Measurements from ENCODE around the gene MCC.
"Not testable (repeated sequence)": the region's sequence is repeated elsewhere in the genome, so short reads cannot be mapped to it uniquely, and the experiment has no call there.

The MCC gene

DNA sequence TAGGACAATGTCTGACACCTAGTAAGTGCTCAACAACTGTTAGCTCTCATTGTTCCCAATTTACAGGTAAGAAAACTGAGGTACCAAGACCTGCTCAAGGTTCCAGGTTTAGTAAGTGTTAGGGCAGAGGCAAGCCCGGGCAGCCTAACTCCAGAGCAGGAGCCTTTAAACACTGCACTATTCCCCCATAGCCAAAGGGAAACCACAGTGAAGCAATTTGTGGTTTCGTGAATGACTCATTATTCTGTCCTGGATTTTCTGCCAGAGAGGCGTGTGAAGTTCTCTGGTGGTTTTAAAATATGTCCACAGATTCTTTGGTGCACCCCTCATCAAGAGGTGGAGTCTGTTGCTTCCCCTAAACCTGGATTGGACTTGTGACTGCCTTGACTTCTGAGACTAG lies 1.0 kb upstream of the MCC start:
- no peak for DNase-seq

DNA sequence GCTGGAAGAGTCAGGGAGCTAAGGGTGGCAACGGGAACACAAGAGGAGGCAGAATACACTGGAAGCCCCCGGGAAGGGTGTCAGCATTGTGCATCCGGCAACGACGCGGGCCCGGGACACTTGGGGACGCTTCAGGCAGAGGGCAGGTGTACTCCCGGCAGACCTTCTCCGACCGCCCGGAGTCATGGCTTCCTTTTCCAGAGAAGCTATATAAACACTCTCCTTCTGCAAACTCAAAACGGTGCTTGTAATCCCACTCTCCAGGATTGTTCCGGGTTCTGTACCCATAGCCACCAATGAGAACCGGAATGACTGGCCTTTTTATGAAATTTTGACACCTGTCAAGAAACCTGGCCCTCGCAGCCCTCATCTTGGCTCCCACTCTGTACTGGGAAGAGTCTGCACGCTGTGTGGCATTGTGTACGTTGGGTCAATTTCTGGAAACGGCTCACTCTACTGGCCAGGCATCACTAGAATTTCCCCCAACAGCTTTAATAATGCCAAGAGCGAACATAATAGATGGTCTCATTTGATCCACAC lies 462 bp upstream of the MCC start:
- DNase-seq, result no peak

DNA sequence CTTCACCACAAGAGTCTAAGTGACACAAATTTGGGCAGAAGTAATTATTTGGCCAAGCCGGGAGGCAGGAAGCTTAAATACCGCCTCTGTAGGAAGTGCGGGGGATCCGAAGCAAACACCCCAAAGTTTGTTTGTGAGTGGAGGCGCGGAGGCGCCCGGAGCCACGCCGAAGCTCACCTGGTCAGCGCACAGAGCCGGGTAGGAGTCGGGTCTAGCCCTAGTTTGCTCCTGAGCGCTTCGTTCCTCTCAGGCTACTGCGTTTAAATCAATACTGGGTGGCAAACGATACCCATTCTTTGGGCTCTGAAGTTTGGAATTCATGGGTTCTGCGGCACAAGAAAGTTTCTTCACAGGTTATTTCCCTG lies 855 bp downstream of the MCC start:
- no peak for DNase-seq

DNA sequence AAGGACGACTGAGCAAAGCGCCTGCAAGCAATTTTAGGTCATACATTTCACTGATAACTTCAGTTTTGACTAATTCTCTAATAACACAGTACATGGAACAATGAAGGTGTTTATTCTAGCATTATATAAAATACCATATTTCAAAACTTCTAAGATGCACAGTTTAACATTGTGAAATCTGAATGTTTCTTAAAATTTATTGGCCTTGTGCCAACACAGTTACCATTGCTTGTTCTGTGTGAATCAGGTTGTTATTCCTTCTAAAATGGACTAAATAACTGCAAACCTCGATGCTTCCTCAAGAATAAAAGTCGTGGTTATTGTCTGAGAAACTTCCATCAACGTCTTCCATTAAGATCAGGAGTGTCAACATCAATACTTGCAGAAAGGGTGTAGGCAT lies 8.0 kb downstream of the MCC start:
- DNase-seq, result no peak

DNA sequence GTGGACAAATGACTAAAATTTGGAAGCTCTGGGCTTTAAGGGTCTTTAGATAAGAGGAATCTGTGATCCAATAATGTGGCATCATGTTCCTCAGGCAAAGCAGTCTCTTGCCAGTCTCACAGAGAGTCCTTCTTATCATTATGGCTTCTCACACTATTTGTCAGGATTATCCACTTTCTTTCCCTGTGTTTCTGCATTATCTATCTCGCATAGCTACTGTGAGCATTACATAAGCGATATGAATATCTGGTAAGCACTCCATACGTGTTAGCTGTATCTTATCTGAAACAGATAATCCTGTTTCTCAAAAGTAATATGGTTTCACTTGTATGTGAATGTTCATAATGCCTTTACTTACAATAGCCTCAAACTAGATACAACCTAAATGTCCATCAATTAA lies 9.6 kb downstream of the MCC start:
- DNase-seq, result no peak

DNA sequence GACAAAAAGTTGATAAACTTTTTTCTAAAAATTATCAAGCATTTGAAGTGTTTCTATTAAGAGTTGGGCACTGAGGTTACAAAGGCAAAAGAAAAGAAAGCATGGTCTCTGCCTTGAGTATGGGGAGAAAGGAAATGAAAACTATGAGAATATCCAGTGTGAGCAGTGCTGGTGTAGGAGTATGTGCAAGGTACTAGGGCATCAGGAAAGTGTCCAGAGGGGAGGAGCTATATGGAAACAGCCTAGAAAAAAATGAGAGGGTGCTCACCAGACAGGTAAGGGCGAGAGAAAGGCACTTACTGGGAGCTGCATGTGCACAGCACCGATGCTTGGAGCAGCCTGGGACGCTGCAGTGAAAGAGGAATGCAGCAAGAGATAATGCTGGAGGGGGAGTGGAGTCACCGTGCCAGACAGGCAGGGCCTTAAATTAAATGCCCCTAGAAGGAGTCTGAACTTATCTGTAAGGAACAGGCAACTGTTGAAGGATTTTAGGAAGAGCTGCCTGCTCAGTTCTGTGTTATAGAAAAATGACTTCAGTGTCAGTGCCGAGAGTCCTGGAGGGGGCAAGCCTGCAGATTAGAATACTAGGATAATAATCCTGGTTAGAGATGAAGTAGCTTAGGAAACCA lies 14.0 kb downstream of the MCC start:
- DNase-seq, result no peak

DNA sequence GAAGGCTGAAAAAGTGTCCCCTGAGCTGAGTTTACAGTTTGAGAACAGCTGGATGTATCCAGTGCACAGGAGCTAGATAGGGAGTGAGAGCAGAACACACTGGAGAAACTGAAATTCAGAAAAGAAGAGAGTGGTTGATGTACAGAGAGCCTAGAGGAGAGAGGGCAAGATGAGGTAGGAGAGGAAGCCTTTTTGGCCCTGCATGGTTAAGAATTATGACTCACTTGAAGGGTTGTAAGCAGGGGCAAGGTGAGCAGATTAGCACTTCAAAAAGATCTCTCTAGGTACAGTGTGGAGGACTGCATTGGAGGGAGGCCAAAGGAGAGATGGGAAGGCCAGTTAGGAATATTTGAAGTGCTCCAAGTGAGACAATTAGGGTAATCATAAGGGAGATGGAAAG lies 25.2 kb downstream of the MCC start:
- no peak for DNase-seq

DNA sequence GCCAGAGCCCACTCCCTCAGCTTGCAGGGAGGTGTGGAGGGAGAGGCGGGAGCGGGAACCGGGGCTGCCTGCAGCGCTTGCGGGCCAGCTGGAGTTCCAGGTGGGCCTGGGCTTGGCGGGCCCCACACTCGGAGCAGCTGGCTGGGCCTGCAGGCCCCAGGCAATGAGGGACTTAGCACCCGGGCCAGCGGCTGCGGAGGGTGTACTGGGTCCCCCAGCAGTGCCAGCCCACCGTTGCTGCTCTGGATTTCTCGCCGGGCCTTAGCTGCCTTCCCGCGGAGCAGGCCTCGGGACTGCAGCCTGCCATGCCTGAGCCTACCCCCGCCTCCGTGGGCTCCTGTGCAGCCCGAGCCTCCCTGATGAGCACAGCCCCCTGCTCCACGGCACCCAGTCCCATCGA lies 31.1 kb downstream of the MCC start:
- DNase-seq, result not testable (repeated sequence)

DNA sequence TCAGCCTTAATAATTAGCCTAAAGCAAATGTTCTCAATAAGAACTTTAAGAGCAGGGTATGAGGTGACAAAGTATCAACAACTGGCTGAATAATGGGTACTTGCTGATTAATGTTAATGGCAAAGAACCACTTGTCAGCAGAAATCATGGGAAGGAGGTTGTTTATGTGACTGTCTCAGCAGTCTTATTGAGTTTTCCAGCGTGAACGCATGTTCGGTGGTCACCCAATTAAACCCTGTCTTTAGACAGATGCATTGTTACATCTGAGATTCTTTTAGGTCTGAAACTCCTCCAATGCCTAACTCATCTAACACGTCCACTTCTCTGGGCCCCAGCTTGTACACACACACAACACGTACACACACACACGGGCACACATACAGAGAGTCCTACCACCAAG lies 35.3 kb downstream of the MCC start:
- no peak for DNase-seq

DNA sequence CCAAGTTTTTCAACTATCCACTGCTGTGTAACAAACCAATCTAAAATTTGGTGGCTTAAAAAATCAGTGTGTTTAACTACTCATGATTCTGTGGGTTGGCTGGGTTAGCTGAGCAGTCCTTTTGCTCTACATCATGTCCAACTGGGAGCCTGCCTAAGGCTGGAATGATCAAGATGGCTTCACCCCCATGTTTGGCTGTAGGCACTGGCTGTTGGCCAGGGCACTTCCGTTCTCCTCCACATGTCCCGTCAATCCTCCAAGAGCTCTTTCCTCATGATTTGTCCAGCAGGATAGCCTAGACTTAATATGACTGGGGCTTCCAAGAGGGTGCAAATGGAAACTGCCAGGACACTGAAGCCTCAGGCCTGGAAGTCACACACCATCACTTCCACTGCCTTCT lies 36.5 kb downstream of the MCC start:
- DNase-seq, result no peak

DNA sequence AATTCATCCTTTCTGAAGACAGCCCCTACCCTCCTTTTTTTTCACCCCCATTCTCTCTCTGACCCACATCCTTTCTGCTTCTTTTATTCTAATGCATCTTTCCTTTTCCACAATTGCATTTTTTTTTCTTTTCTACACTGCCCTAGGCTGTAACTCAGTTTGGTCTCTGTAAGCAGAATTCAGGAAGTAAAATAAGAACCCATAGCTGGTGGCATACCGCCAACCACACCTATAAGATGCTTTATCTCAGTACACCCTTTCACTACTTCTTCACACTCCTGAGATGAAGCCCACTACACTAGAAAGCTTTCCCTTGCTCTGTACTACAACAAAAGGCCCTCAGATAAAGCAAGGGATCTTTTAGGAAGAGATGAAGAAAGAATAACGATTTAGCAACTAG lies 37.3 kb downstream of the MCC start:
- DNase-seq, result no peak

DNA sequence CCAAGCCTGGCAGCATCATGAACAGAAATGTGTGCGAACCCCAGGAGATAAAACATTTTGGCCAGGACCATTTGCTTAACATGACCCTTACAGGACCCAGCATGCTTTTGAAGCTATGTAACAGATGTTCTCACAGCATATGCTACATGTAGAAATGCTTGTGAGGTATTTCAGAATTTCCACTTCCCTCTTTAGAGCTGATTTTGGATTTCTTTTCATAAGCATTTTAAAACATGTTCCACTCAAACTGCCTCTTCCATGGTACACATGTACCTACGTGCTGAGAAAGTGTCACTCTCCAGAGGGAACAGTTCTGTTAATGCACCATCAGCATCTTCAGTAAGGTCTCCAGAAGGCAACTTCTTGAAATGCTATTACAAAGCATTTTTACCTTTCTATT lies 37.8 kb downstream of the MCC start:
- DNase-seq, result no peak

DNA sequence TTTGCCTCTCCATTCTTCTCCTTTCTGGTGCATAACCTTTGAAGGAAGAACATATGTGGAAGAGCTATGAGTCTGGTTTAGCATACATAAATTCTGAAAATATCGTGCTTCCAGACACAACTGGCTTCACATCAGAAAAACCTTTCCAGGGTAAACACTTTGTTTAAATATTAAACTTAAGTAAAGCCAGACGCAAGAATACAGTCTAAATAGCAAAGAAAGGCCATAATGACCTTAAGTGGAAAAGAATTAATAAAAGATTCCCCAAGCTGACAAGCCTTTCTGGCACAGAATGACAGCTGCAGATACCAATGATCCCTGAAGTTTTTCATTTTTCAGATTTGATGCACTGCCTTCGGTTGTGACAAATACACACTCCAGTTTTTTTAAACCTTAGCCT lies 40.0 kb downstream of the MCC start:
- no peak for DNase-seq

DNA sequence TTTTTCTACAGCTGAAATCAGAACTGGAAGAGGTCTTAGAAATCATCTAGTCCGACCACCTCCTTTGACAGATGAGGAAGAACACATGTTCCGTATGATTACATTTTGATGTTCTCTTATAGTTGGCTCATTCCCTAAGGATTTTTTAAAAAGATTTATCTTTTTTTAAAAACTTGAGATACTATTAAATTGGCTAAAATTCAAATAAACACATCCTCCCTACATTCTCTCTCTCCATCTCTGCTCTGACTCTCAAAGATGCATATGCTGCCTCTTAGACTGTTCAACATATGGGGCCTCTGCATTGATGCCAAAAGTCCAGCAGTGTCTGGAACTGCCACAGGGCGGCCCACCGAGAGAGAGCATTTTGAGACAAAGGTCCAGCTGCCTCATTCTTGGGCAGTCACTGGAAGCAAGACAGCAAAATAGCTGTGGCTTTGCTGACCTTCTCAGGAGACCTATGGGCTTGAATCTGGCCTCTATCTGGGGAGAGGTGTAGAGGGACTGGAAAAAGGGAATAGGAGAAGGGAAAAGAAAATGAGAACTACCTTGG lies 40.7 kb downstream of the MCC start:
- DNase-seq, result no peak

DNA sequence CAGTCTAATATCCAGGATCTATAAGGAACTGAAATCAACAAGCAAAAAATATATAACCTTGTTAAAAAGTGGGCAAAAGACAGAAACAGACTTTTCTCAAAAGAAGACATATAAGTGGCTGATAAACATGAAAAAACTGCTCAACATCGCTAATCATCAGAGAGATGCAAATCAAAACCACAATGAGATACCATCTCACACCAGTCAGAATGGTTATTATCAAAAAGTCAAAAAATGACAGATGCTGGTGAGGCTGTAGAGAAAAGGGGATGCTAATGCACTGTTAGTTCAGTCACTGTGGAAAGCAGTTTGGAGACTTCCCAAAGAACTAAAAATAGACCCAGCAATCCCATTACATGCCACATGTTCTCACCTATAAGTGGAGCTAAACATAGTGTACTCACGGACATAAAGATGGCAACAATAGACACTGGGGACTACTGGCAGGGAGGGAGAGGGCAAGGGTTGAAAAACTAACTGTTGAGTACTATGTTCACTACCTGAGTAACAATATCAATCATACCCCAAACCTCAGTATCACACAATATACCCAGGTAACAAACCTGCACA lies 41.8 kb downstream of the MCC start:
- no peak for DNase-seq

DNA sequence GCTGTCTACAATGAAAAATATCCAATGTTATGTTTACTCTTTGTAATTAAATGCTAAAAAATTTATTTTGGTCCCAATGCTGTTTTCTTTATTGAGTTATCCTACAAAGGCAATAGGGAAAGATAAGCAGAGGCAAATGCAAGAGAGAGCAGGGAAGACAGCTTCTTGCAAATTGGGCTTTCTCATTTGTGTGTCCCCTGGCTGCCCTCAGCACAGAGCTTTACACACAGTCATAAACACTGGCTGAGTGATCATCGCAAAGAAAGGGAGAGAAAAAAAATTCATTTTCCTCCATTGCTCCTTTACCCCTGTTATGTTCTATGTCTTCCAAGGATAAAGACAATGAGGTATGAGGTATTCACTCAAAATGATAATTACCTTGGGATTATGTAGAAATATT lies 51.1 kb downstream of the MCC start:
- no peak for DNase-seq

DNA sequence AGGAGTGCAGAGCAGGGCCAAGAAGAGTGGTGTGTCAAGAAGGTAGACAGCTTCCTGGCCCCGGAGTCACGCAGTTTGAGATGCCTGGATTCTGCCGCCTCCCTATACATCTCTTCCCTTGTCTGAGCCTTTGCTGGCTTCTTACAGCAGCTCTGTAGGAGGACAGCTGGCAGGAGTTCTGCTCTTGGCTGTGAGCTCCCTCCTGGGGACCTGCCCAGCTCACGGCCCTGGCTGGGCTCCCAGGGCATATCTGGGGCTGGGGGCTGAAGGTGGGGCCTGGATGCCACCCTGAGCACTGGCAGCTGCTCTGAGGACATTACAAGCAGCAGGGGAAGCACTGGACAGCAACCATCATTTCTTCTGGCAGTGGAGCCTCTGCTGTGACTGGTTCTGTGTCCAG lies 52.7 kb downstream of the MCC start:
- DNase-seq, result no peak

DNA sequence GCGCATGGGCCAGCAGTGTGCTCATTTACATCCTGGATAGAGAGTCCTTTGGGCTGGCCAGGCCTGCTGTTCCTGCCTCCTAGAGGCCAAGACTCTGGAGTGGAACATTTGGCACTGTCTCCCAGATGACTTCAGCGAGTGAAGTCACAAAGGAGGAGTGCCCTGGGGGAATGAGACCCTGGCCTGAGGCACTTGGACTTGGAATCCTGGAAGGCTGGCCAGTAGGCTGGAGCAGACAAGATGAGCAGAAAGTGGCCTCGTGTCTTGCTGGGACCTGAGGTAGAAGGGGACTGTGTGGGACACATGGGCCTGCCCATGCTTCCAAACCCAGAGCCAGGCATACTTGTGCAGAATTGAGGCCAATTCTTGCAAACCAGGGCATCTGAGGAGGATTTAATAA lies 53.4 kb downstream of the MCC start, which contains the start of gene TSSK1B:
Gene TSSK1B (minus strand): TSS at position 101 of the 400 bp plus-strand sequence. CDS start 150 bp downstream, outside the sequence.
- DNase-seq, result no peak

DNA sequence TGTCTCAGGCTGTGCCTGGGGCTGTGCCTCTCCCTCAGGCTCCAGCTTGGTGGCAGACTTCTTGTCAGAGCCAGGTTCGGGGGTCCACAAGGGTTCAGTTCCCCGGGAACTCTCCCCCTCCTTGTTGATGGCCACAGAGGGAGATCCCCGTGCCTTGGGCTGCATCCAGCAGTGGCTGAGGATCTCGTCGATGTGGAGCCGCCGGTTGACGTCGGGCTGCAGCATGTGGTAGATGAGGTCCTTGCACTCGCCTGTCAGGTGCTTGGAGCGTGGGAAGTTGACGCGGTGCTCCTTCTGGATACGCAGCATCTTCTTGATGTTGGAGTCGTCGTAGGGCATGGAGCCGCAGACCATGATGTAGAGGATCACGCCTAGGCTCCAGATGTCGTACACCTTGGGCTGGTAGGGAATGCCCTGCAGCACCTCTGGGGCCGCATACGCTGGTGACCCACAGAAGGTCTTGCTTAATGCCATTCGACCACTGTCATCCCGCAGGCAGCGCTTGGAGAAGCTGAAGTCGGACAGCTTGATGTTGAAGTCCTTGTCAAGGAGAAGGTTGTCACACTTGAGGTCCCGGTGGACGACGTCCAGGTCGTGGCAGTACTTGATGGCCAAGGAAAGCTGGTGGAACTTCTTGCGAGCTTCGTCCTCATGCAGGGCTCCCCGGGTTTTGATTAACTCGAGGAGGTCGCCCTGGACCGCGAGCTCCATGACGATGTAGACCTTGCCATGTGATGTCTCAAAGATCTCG lies 54.2 kb downstream of the MCC start:
- DNase-seq, result no peak

DNA sequence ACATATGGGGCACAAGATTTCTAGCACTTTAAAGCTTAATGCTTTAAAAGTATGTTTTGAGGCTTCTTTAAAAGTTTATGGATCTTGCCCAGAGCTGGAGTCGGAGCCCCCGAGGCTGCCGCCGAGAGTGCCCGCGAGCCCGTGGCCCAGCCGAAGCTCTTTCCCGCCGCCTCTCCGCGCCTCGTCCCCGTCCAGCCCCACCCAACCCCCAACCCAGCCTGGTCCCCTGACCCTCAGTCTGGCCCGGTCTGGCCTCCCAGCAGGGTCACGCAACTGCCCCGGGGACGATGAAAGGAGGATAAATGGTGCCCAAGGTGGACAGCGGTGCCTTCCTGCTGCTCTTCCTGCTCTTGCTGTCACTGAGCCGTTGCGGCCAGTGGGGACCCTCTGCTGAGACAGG lies 55.2 kb downstream of the MCC start:
- DNase-seq, result no peak

DNA sequence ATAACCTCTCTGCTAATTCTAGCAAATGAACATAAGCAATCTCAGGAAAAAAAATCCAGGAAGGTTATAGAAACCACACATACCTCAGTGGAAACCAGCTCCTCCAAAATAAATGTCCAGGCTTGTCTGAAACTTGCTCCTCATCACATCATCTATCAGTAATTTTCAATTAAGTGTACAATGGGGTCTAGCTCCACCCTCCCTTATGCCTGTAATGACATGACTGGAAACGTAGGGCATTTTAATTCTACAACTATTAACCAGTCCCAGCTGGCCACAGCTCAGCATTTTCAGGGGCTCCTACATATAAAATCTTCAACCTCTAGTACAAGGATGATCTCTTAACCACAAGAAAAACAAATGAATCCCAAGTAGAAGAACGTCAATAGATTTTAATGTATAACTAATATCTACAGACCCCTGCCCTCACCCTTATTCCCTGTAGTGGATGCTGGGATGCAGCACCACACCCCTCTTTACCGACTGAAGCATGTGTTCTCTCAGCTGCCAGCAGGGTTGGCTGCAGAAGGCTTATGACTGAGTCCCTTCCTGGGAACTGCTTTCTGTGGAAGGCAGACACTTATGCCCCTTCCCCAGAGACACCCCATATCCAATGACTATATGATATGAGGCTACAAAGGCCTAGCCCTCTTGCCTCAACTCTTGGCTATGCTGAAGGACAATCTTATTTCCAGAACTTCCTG lies 60.2 kb downstream of the MCC start:
- no peak for DNase-seq

DNA sequence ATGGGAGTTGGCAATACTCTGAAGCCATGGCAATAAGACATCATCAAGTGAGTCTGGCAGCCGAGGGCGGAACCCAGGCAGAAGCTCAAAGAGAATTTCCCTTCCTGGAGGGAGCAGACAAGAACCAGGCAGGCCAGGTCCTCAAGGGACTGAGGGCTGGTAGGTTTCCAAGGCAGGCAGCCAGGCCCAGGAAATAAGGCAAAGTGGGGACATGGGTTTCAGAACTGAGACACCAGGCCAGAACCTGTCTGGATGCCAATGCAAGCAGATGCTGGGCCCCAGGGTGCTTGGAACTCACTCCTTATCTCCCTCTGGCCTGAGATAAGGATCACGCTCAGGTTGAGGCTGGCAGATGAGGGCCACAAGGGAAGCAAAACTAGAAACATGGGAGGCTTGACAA lies 62.3 kb downstream of the MCC start:
- no peak for DNase-seq

DNA sequence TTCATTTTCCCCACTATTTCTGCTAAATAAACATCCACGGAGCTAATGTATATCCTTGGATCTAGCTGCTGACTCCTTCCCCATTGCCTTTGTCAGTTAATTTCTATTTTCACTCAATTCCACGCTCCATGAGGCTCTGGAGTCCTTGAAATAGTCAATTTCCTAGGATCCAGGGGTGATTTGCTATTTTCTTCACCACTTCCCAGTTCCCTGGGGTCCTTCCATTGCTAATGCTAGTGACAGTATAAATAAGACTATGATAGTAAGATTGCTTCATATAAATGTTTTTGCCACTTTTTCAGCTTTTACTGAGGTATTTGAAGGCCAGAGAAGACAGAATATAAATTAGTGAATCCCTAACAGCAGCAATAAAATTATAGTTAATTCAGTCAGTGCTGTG lies 66.6 kb downstream of the MCC start:
- DNase-seq, result no peak

All from activated gamma-delta T cell (primary cell).